HepG2 (cell line): ENCODE measurements around the gene CDHR3. TPM values are rescaled to one million over a fixed set of nuclear protein-coding genes. Genes with fewer than 3 reads are reported as not detected.

ENCODE experiments used
- ATAC-seq: fragments of 200-7000 bp; cut with Tn5 transposase; 3 replicates; pipeline ENCODE4 v1.9.1; 2020; ENCODE audit warnings: mild to moderate bottlenecking, moderate library complexity
- BruUV-seq: library from RNA; stranded (reverse); fragments of 400-500 nt; replicated peaks from 2 replicates; lab custom pipeline; 2021; lab: Mats Ljungman, UMichigan
- CTCF ChIA-PET: fragments of 300-600 bp; formaldehyde crosslinking; extraction: SDS; loops from one replicate; lab custom pipeline; 2021; ENCODE audit warnings: low total read pairs, inconsistent platforms, low intra/inter-chr PET ratio; lab: Yijun Ruan, JAX
- POLR2A ChIA-PET: fragments of 350-600 bp; sonication (Branson Sonifier 250); formaldehyde crosslinking; loops from one replicate; lab custom pipeline; 2020; ENCODE audit warnings: antibody characterized with exemption, inconsistent platforms; lab: Yijun Ruan, JAX
- DNase-seq: peaks from one replicate; pipeline ENCODE4 v3.0.0-alpha.2; 2015; ENCODE audit warnings: low spot score
- FAIRE-seq: peaks from 3 replicates; lab custom pipeline; 2011; peaks lifted over from hg19 to GRCh38; lab: Jason Lieb, UNC
- H2AFZ ChIP-seq: one replicate; pipeline ENCODE4 v1.6.1; 2011; ENCODE audit warnings: low read length, inconsistent platforms
- H3K27ac ChIP-seq: fragments of 300-600 bp; 3 replicates; pipeline ENCODE4 v1.8.0; 2011; ENCODE audit warnings: mixed run types, mild to moderate bottlenecking, mixed read lengths, low read length, inconsistent platforms; ENCODE audit not compliant: insufficient read depth; ENCODE audit errors: extremely low read length
- H3K27me3 ChIP-seq, 2 experiments: fragments of 200-600 bp in 1 of 2; 2 replicates in 1 of 2; 3 replicates in 1 of 2; pipeline versions ENCODE4 v1.6.0 to v1.8.0; 2011; ENCODE audit warnings: low read length in 2 of 2, mild to moderate bottlenecking in 2 of 2, moderate library complexity in 2 of 2, inconsistent platforms in 1 of 2; ENCODE audit not compliant: insufficient read depth in 2 of 2, control insufficient read depth in 1 of 2
- H3K36me3 ChIP-seq, 2 experiments: fragments of 200-600 bp in 1 of 2; replicated peaks in 1 of 2; 2 replicates in 1 of 2; 3 replicates in 1 of 2; pipeline versions ENCODE4 v1.5.1 to v1.8.0; 2011; ENCODE audit warnings: low read length in 2 of 2, inconsistent platforms in 1 of 2; ENCODE audit not compliant: insufficient read depth in 2 of 2, control insufficient read depth in 1 of 2
- H3K4me1 ChIP-seq: 2 replicates; pipeline ENCODE4 v1.5.1; 2012; ENCODE audit warnings: low read length, inconsistent platforms; ENCODE audit not compliant: insufficient read depth
- H3K4me2 ChIP-seq: 2 replicates; pipeline ENCODE4 v1.6.0; 2011; ENCODE audit warnings: low read depth, low read length, inconsistent platforms
- H3K4me3 ChIP-seq, 3 experiments: fragments of 200-600 bp in 1 of 3; sonication (generic), shearing (Covaris generic) in 1 of 3; replicated peaks in 1 of 3; 2 replicates each; pipeline ENCODE4 v1.5.1; 2011 to 2016; ENCODE audit warnings: low read length in 3 of 3, inconsistent platforms in 2 of 3, low read depth in 2 of 3, mild to moderate bottlenecking in 2 of 3, control low read depth in 1 of 3, mixed read lengths in 1 of 3; ENCODE audit not compliant: insufficient read depth in 1 of 3
- H3K79me2 ChIP-seq: one replicate; pipeline ENCODE4 v1.6.1; 2011; ENCODE audit warnings: low read length, inconsistent platforms; ENCODE audit not compliant: insufficient read depth
- H3K9ac ChIP-seq: 2 replicates; pipeline ENCODE4 v1.6.0; 2011; ENCODE audit warnings: mild to moderate bottlenecking, low read depth, low read length, inconsistent platforms; ENCODE audit not compliant: insufficient read depth
- H3K9me3 ChIP-seq: 2 replicates; pipeline ENCODE4 v1.5.1; 2012; ENCODE audit warnings: mild to moderate bottlenecking, low read length
- H4K20me1 ChIP-seq: 2 replicates; pipeline ENCODE4 v1.6.0; 2011; ENCODE audit warnings: inconsistent platforms, mild to moderate bottlenecking, low read length, moderate library complexity; ENCODE audit not compliant: insufficient read depth
- HNF1A ChIP-seq, 2 experiments: sonication (generic) in 1 of 2; formaldehyde crosslinking in 1 of 2; IDR thresholded peaks; 2 replicates each; pipeline versions ENCODE4 v1.4.0 to v1.6.1; 2016 to 2020; ENCODE audit warnings: borderline replicate concordance in 1 of 2, low read depth in 1 of 2, mild to moderate bottlenecking in 1 of 2, missing genetic modification reagents in 1 of 2
- NR2C2 ChIP-seq: sonication (generic); formaldehyde crosslinking; IDR thresholded peaks from 2 replicates; pipeline ENCODE4 v1.4.0; 2020; ENCODE audit warnings: missing genetic modification reagents, mild to moderate bottlenecking, moderate library complexity, borderline replicate concordance
- PRPF4 ChIP-seq: fragments of 200-400 bp; formaldehyde crosslinking; IDR thresholded peaks from 2 replicates; pipeline ENCODE4 v1.6.1; 2016; ENCODE audit warnings: low read length, low read depth; ENCODE audit not compliant: poor library complexity, severe bottlenecking
- SETDB1 ChIP-seq: sonication (generic); formaldehyde crosslinking; IDR thresholded peaks from 2 replicates; pipeline ENCODE4 v1.5.1; 2020; ENCODE audit warnings: missing genetic modification reagents, mild to moderate bottlenecking, borderline replicate concordance
- ZNF12 ChIP-seq: sonication (generic); formaldehyde crosslinking; IDR thresholded peaks from 2 replicates; pipeline ENCODE4 v1.5.0; 2020; ENCODE audit warnings: missing genetic modification reagents
- ZNF510 ChIP-seq: sonication (generic); formaldehyde crosslinking; IDR thresholded peaks from 2 replicates; pipeline ENCODE4 v1.4.0; 2020; ENCODE audit warnings: low read depth, mild to moderate bottlenecking, missing genetic modification reagents
- WGBS: methylation state at CpG from one replicate; pipeline ENCODE4 v1.1.6; 2017; ENCODE audit warnings: low lambda C conversion rate; 5-methylcytosine and 5-hydroxymethylcytosine counted together
- in situ Hi-C: cut with HindIII; loops from 2 replicates; pipeline ENCODE4 v1.10.0; 2017; ENCODE audit warnings: low pct_unique_long_range_greater_than_20kb; ENCODE audit not compliant: extremely low pct_ligation_motif_present
- intact Hi-C: fragments of 100-400 bp; cut with micrococcal nuclease; formaldehyde crosslinking; loops from one replicate; pipeline ENCODE4 v1.10.0; 2022; ENCODE audit not compliant: unreplicated experiment
- polyA plus RNA-seq, 8 experiments: library from polyadenylated mRNA; depleted of rRNA in 3 of 8; stranded (reverse) in 7 of 8; unstranded in 1 of 8; fragments of >200 nt; fragmentation: Illumina TruSeq in 4 of 8; extraction: Trizol in 4 of 8; gene quantifications; 2 replicates each; pipeline versions ENCODE4 v1.2.1 to v1.2.3, GENCODE V29; 2011 to 2016; ENCODE audit warnings: low read depth in 4 of 8, missing spikeins in 1 of 8, mixed read lengths in 1 of 8; ENCODE audit not compliant: insufficient read depth in 1 of 8
- total RNA-seq, 5 experiments: library from RNA; depleted of rRNA; stranded (reverse); fragments of >200 nt; fragmentation: Illumina TruSeq; extraction: Trizol; gene quantifications; 2 replicates each; pipeline ENCODE4 v1.2.3, GENCODE V29; 2016; ENCODE audit warnings: low read depth in 1 of 5

CDHR3 gene
- total and polyA plus RNA-seq, 2 of the 13 experiments (the other 11 are each of a cell fraction or from before 2014, with no cell fraction given), result 6.5 to 11.8 TPM

- no peak for TF ChIP-seq ZNF510 (CRISPR knock-in tag)
- TF ChIP-seq PRPF4, result no peak
These were observed 60.6 kb downstream of the CDHR3 start (continued) for GRCh38 chr7:106023369-106024322.

GRCh38 chr7:106026101-106026500 is 63.0 kb downstream of the CDHR3 start:
- ChIA-PET POLR2A (no interaction called here), CTCF (no interaction called here)
- no peaks in the 10 kb centered on the region for H3K27me3 ChIP-seq
- no peak overlapping the region for H3K4me2 ChIP-seq
- DNase-seq (no peak), ATAC-seq (no peak), FAIRE-seq (no peak)
- H3K9me3 ChIP-seq, result no peaks in the 10 kb centered on the region
- no peaks in the 10 kb centered on the region for H3K36me3 ChIP-seq
- intact Hi-C loops, result no loop called here
- no peak for TF ChIP-seq SETDB1
- TF ChIP-seq NR2C2, result no peak
- TF ChIP-seq ZNF12 (CRISPR knock-in tag), result no peak
- no peak for TF ChIP-seq HNF1A (IDR thresholded peaks at IDR 0.05; ENCODE audit: low read depth)
- no peak for TF ChIP-seq HNF1A (CRISPR knock-in tag; IDR thresholded peaks at IDR 0.05; ENCODE audit: borderline replicate concordance)
- no peaks in the 10 kb centered on the region for H3K79me2 ChIP-seq
- no peak overlapping the region for H3K9ac ChIP-seq
- 63% methylated on average over 2 of the region's 2 CpGs for WGBS
- H3K27ac ChIP-seq, result no peak overlapping the region
- no peak overlapping the region for H2AFZ ChIP-seq
- H4K20me1 ChIP-seq, result no peaks in the 10 kb centered on the region
- H3K4me1 ChIP-seq, result no peaks in the 10 kb centered on the region
- H3K4me3 ChIP-seq, result no peak overlapping the region
- in situ Hi-C loops, result no loop called here
- no TSS peak for BruUV-seq
